A673 (cell line): ENCODE measurements around the gene EBP. TPM values are rescaled to one million over a fixed set of nuclear protein-coding genes. Genes with fewer than 3 reads are reported as not detected.

Experiments used
- BruUV-seq: library from RNA; stranded (reverse); fragments of 400-500 nt; replicated peaks from 2 replicates; lab custom pipeline; 2021; lab: Mats Ljungman, UMichigan
- CTCF ChIA-PET: fragments of 300-600 bp; sonication (Branson Sonifier 250); formaldehyde crosslinking; loops from one replicate; lab custom pipeline; 2022; ENCODE audit warnings: antibody characterized with exemption; lab: Charles Lee
- POLR2A ChIA-PET: fragments of 300-600 bp; sonication (Branson Sonifier 250); formaldehyde crosslinking; loops from one replicate; lab custom pipeline; 2022; ENCODE audit warnings: antibody characterized with exemption; ENCODE audit not compliant: low non-redundant PET; lab: Charles Lee
- DNase-seq: peaks from one replicate; pipeline ENCODE4 v3.0.0-alpha.2; 2015; ENCODE audit warnings: low spot score
- H3K27ac ChIP-seq: fragments of 200-600 bp; sonication (generic); 2 replicates; pipeline ENCODE4 v1.5.1; 2016; ENCODE audit warnings: mixed run types, low read depth, mild to moderate bottlenecking, mixed read lengths, antibody characterized with exemption, low read length; ENCODE audit not compliant: poor library complexity, severe bottlenecking
- H3K27me3 ChIP-seq: fragments of 200-600 bp; sonication (generic); replicated peaks from 2 replicates; pipeline ENCODE4 v1.6.1; 2017; ENCODE audit warnings: mixed run types, low read depth, mild to moderate bottlenecking, mixed read lengths, antibody characterized with exemption, low read length; ENCODE audit not compliant: insufficient read depth, poor library complexity
- H3K36me3 ChIP-seq: fragments of 200-600 bp; sonication (generic); 2 replicates; pipeline ENCODE4 v1.6.1; 2016; ENCODE audit warnings: mixed run types, mild to moderate bottlenecking, mixed read lengths, antibody characterized with exemption, low read length; ENCODE audit not compliant: insufficient read depth, poor library complexity, severe bottlenecking
- H3K4me1 ChIP-seq: fragments of 200-600 bp; sonication (generic); 2 replicates; pipeline ENCODE4 v1.6.1; 2017; ENCODE audit warnings: mixed run types, mild to moderate bottlenecking, mixed read lengths, antibody characterized with exemption, low read length; ENCODE audit not compliant: insufficient read depth, poor library complexity, severe bottlenecking
- H3K4me3 ChIP-seq: fragments of 200-600 bp; sonication (generic); 2 replicates; pipeline ENCODE4 v1.5.1; 2016; ENCODE audit warnings: low read depth, mixed run types, mild to moderate bottlenecking, mixed read lengths, low read length; ENCODE audit not compliant: poor library complexity, severe bottlenecking
- H3K9me3 ChIP-seq: fragments of 200-600 bp; sonication (generic); 2 replicates; pipeline ENCODE4 v1.6.1; 2016; ENCODE audit warnings: mixed run types, low read depth, mild to moderate bottlenecking, mixed read lengths, antibody characterized with exemption, low read length; ENCODE audit not compliant: poor library complexity, severe bottlenecking
- EZH2 ChIP-seq: fragments of 200-600 bp; sonication (generic); IDR thresholded peaks from 2 replicates; pipeline ENCODE4 v1.6.1; 2017; ENCODE audit warnings: borderline replicate concordance, low read depth, mild to moderate bottlenecking, mixed read lengths, antibody characterized with exemption, low read length; ENCODE audit not compliant: poor library complexity, severe bottlenecking
- intact Hi-C: fragments of 100-400 bp; cut with micrococcal nuclease; formaldehyde crosslinking; loops from one replicate; pipeline ENCODE4 v1.10.0; 2022; ENCODE audit not compliant: unreplicated experiment
- total RNA-seq: library from RNA; stranded (reverse); gene quantifications from 2 replicates; pipeline ENCODE4 v1.2.3, GENCODE V29; 2021
- TF ChIP-seq, protein P1 (sequence below): fragments of 300-800, 200-600 bp; sonication (generic); conservative IDR thresholded peaks from 2 replicates; pipeline ENCODE4 v1.5.1; 2017; ENCODE audit warnings: low read depth, mild to moderate bottlenecking, antibody characterized with exemption, low read length, moderate library complexity, mixed read lengths

EBP gene
- total RNA-seq, 1 experiment from 2014 or later, result 155 TPM

DNA sequence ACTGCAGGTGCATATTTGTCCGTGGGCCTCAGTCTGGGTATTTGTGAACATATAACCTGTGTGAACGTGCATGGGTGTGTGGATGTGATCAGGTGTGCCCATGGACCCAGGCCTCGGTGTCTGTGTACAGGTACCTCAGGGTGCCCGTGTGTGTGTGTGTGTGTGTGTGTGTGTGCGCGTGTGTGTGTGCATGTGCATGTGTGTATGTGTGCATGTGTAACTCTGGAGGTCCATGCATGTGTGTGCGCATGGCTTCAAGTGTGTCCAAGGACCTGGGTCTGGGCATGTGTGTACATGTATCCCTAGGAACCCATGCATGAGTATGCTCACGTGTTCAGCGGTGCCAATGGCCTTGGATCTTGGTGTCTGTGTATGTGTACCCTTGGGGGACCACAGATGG lies 29.8 kb upstream of the EBP start:
- Histone ChIP-seq H3K4me1 (no peaks in the 10 kb centered on the region), H3K9me3 (no peaks in the 10 kb centered on the region), H3K36me3 (no peaks in the 10 kb centered on the region), H3K4me3 (no peak overlapping the region), H3K27me3 (no peaks in the 10 kb centered on the region), H3K27ac (no peak overlapping the region)
- TF ChIP-seq EZH2, result no peak
- TF ChIP-seq, protein P1, sequence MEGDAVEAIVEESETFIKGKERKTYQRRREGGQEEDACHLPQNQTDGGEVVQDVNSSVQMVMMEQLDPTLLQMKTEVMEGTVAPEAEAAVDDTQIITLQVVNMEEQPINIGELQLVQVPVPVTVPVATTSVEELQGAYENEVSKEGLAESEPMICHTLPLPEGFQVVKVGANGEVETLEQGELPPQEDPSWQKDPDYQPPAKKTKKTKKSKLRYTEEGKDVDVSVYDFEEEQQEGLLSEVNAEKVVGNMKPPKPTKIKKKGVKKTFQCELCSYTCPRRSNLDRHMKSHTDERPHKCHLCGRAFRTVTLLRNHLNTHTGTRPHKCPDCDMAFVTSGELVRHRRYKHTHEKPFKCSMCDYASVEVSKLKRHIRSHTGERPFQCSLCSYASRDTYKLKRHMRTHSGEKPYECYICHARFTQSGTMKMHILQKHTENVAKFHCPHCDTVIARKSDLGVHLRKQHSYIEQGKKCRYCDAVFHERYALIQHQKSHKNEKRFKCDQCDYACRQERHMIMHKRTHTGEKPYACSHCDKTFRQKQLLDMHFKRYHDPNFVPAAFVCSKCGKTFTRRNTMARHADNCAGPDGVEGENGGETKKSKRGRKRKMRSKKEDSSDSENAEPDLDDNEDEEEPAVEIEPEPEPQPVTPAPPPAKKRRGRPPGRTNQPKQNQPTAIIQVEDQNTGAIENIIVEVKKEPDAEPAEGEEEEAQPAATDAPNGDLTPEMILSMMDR, result no peak
- no TSS peak for BruUV-seq
- intact Hi-C loops, result loop anchor here (10.0 kb wide), 1 partner anchor 407 kb away; no protein-coding TSS in a partner anchor
- ChIA-PET CTCF (no interaction called here), POLR2A (no interaction called here)
- DNase-seq, result no peak

GRCh38 chrX:48492293-48492910 lies 29.2 kb upstream of the EBP start:
- CTCF ChIA-PET, result no interaction called here
- BruUV-seq, result no TSS peak
- Histone ChIP-seq H3K4me1 (no peaks in the 10 kb centered on the region), H3K9me3 (no peaks in the 10 kb centered on the region), H3K36me3 (no peaks in the 10 kb centered on the region), H3K27ac (no peak overlapping the region), H3K27me3 (no peaks in the 10 kb centered on the region), H3K4me3 (no peak overlapping the region)
- intact Hi-C loops, result loop anchor here (10.0 kb wide), 1 partner anchor 408 kb away; no protein-coding TSS in a partner anchor
- POLR2A ChIA-PET, result no interaction called here
- DNase-seq, result no peak
- TF ChIP-seq, protein P1, result no peak
- no peak for TF ChIP-seq EZH2

GRCh38 chrX:48493890-48494364 lies 27.7 kb upstream of the EBP start:
- Histone ChIP-seq H3K4me3 (no peak overlapping the region), H3K27me3 (no peaks in the 10 kb centered on the region), H3K9me3 (no peaks in the 10 kb centered on the region), H3K27ac (no peak overlapping the region), H3K4me1 (no peaks in the 10 kb centered on the region), H3K36me3 (no peaks in the 10 kb centered on the region)
- TF ChIP-seq EZH2, result no peak
- TF ChIP-seq, protein P1, result peak; percentile 53
- ChIA-PET CTCF (interaction anchor here (0.5 to 1.4 kb wide), 4 partner anchors 20 to 411 kb away, joined by 3 to 12 read pairs (median 4); no protein-coding TSS in a partner anchor), POLR2A (no interaction called here)
- DNase-seq, result peak; percentile 33
- BruUV-seq, result no TSS peak
- intact Hi-C loops, result loop anchor here (10.0 kb wide), 1 partner anchor 409 kb away; no protein-coding TSS in a partner anchor
